ENCODE results near the gene TSPAN14.

- TF ChIP-seq, protein P1, sequence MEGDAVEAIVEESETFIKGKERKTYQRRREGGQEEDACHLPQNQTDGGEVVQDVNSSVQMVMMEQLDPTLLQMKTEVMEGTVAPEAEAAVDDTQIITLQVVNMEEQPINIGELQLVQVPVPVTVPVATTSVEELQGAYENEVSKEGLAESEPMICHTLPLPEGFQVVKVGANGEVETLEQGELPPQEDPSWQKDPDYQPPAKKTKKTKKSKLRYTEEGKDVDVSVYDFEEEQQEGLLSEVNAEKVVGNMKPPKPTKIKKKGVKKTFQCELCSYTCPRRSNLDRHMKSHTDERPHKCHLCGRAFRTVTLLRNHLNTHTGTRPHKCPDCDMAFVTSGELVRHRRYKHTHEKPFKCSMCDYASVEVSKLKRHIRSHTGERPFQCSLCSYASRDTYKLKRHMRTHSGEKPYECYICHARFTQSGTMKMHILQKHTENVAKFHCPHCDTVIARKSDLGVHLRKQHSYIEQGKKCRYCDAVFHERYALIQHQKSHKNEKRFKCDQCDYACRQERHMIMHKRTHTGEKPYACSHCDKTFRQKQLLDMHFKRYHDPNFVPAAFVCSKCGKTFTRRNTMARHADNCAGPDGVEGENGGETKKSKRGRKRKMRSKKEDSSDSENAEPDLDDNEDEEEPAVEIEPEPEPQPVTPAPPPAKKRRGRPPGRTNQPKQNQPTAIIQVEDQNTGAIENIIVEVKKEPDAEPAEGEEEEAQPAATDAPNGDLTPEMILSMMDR (IDR thresholded peaks at IDR 0.05) = no peak
- TF ChIP-seq POLR2A (IDR thresholded peaks at IDR 0.05) = no peak
These were observed 26.7 kb downstream of the TSPAN14 start for GRCh38 chr10:80480852-80481251.

All from adrenal gland (tissue), 5 donors.